ENCODE data around the gene ESYT2.

GRCh38 chr7:158819571-158820203 lies 9.6 kb downstream of the ESYT2 start:
- TF ChIP-seq CTCF (conservative IDR thresholded peaks at IDR 0.05 in 1 of 2, IDR thresholded peaks at IDR 0.05 in 1 of 2; ENCODE audit: low read depth in 1 of 2, low read length in 2 of 2) (no peak), EZH2 (IDR thresholded peaks at IDR 0.05; ENCODE audit: low read length, missing control alignments) (no peak)

All from fibroblast of lung (primary cell).